Endothelial cell (in vitro differentiated cells): ENCODE results near the gene C17orf50. TPM values are rescaled to one million over a fixed set of nuclear protein-coding genes. Genes with fewer than 3 reads are reported as not detected.

Experiments
- DNase-seq: peaks from one replicate; pipeline ENCODE4 v3.0.0; 2021; ENCODE audit warnings: low spot score
- H3K27ac Mint-ChIP-seq: one replicate; pipeline ENCODE4 v1.8.0; 2021; ENCODE audit warnings: mixed read lengths, inconsistent platforms; ENCODE audit not compliant: unreplicated experiment
- H3K27me3 Mint-ChIP-seq: one replicate; pipeline ENCODE4 v1.8.0; 2021; ENCODE audit warnings: mild to moderate bottlenecking, moderate library complexity, mixed read lengths, inconsistent platforms; ENCODE audit not compliant: unreplicated experiment
- H3K36me3 Mint-ChIP-seq: one replicate; pipeline ENCODE4 v1.8.0; 2021; ENCODE audit warnings: mild to moderate bottlenecking, low read depth, mixed read lengths, inconsistent platforms; ENCODE audit not compliant: unreplicated experiment
- H3K4me1 Mint-ChIP-seq: one replicate; pipeline ENCODE4 v1.8.0; 2021; ENCODE audit warnings: mild to moderate bottlenecking, mixed read lengths, inconsistent platforms; ENCODE audit not compliant: unreplicated experiment
- H3K4me3 Mint-ChIP-seq: one replicate; pipeline ENCODE4 v1.8.0; 2021; ENCODE audit warnings: mild to moderate bottlenecking, mixed read lengths, inconsistent platforms; ENCODE audit not compliant: unreplicated experiment
- H3K9me3 Mint-ChIP-seq: one replicate; pipeline ENCODE4 v1.8.0; 2021; ENCODE audit warnings: mixed read lengths, inconsistent platforms; ENCODE audit not compliant: unreplicated experiment
- total RNA-seq: library from RNA; stranded (reverse); fragmentation: NEBNext Ultra II Directional; extraction: Animal tissue kit (Norgen Biotek cat#: 25700); gene quantifications from one replicate; pipeline ENCODE4 v1.2.1, GENCODE V29; 2021; ENCODE audit not compliant: unreplicated experiment
- TF ChIP-seq, protein P1 (sequence below): fragments of 200-600 bp; sonication (generic); IDR thresholded peaks from one replicate; pipeline ENCODE4 v1.5.0; 2021; ENCODE audit warnings: antibody characterized with exemption; ENCODE audit not compliant: unreplicated experiment

Gene C17orf50
- total RNA-seq, 1 donor from 2014 or later: 0.90 TPM

GRCh38 chr17:35725802-35726126, 34.9 kb upstream of the C17orf50 start:
- peaks cover 7% of the 10 kb centered on the region for H3K4me1 Mint-ChIP-seq
- no peak for DNase-seq
- peaks cover 24% of the 10 kb centered on the region for H3K36me3 Mint-ChIP-seq
- TF ChIP-seq, protein P1, sequence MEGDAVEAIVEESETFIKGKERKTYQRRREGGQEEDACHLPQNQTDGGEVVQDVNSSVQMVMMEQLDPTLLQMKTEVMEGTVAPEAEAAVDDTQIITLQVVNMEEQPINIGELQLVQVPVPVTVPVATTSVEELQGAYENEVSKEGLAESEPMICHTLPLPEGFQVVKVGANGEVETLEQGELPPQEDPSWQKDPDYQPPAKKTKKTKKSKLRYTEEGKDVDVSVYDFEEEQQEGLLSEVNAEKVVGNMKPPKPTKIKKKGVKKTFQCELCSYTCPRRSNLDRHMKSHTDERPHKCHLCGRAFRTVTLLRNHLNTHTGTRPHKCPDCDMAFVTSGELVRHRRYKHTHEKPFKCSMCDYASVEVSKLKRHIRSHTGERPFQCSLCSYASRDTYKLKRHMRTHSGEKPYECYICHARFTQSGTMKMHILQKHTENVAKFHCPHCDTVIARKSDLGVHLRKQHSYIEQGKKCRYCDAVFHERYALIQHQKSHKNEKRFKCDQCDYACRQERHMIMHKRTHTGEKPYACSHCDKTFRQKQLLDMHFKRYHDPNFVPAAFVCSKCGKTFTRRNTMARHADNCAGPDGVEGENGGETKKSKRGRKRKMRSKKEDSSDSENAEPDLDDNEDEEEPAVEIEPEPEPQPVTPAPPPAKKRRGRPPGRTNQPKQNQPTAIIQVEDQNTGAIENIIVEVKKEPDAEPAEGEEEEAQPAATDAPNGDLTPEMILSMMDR: no peak
- H3K4me3 Mint-ChIP-seq: peak overlapping the region; percentile 56
- H3K27me3 Mint-ChIP-seq: peaks cover 2% of the 10 kb centered on the region
- no peak overlapping the region for H3K27ac Mint-ChIP-seq
- H3K9me3 Mint-ChIP-seq: no peaks in the 10 kb centered on the region

GRCh38 chr17:35726127-35726952, 34.3 kb upstream of the C17orf50 start:
- Mint-ChIP-seq H3K4me1 (peaks cover 9% of the 10 kb centered on the region), H3K36me3 (peaks cover 24% of the 10 kb centered on the region), H3K4me3 (no peak overlapping the region), H3K27ac (no peak overlapping the region), H3K9me3 (no peaks in the 10 kb centered on the region), H3K27me3 (peaks cover 5% of the 10 kb centered on the region)
- TF ChIP-seq, protein P1: no peak
- DNase-seq: no peak

DNA sequence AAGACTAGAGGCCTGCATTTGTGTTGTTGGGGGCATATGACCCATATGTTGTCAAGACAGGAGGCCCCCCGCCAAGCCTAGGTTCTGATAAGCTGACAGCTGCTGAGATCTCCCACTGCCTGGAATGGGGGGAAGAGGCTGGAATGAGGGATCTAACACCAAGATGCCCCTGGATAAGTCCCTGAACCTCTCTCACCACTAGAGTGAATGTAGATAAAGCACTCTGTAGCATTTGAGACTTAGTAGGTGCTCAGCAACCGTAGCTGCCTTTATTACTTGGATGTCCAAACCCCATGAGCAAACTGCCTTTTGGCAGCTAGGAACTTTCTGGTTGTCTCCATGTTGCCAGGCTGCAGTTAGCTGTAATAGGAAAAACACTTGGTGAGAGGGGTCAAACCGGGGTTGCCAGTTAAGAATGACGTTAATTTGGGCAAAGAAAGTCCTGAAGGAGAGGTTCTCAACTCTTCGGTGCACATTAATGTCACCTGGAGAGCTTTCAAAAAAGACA, 33.7 kb upstream of the C17orf50 start:
- no peaks in the 10 kb centered on the region for H3K9me3 Mint-ChIP-seq
- peaks cover 9% of the 10 kb centered on the region for H3K4me1 Mint-ChIP-seq
- H3K4me3 Mint-ChIP-seq: no peak overlapping the region
- no peak for DNase-seq
- TF ChIP-seq, protein P1: no peak
- H3K27me3 Mint-ChIP-seq: peaks cover 5% of the 10 kb centered on the region
- H3K27ac Mint-ChIP-seq: no peak overlapping the region
- peaks cover 24% of the 10 kb centered on the region for H3K36me3 Mint-ChIP-seq

- Mint-ChIP-seq H3K9me3 (no peaks in the 10 kb centered on the region), H3K27ac (no peak overlapping the region), H3K4me3 (peak overlapping the region; percentile 15), H3K4me1 (peaks cover 9% of the 10 kb centered on the region), H3K27me3 (peaks cover 5% of the 10 kb centered on the region), H3K36me3 (peaks cover 24% of the 10 kb centered on the region)
- TF ChIP-seq, protein P1: no peak
- no peak for DNase-seq
Measured at GRCh38 chr17:35727635-35728034, 33.1 kb upstream of the C17orf50 start.

GRCh38 chr17:35728551-35728950, 32.1 kb upstream of the C17orf50 start:
- Mint-ChIP-seq H3K4me1 (peaks cover 9% of the 10 kb centered on the region), H3K27ac (no peak overlapping the region), H3K27me3 (peaks cover 5% of the 10 kb centered on the region), H3K9me3 (no peaks in the 10 kb centered on the region), H3K4me3 (no peak overlapping the region), H3K36me3 (peaks cover 22% of the 10 kb centered on the region)
- DNase-seq: no peak
- TF ChIP-seq, protein P1: no peak
